Osteoblast (primary cell): ENCODE data around the gene NEK5. TPM values are rescaled to one million over a fixed set of nuclear protein-coding genes. Genes with fewer than 3 reads are reported as not detected.

Source experiments
- DNase-seq: peaks from one replicate; pipeline ENCODE4 v3.0.0; 2011; ENCODE audit warnings: low spot score, mixed read lengths; ENCODE audit not compliant: insufficient read length; ENCODE audit errors: missing footprints
- H2AFZ ChIP-seq: 2 replicates; pipeline ENCODE4 v1.6.0; 2011; ENCODE audit warnings: mild to moderate bottlenecking, low read length
- H3K27ac ChIP-seq: 2 replicates; pipeline ENCODE4 v1.5.1; 2011; ENCODE audit warnings: mild to moderate bottlenecking, low read depth, low read length, moderate library complexity
- H3K27me3 ChIP-seq: 2 replicates; pipeline ENCODE4 v1.6.0; 2012; ENCODE audit warnings: mild to moderate bottlenecking, control low read depth, inconsistent platforms, low read length, moderate library complexity; ENCODE audit not compliant: insufficient read depth
- H3K36me3 ChIP-seq: 2 replicates; pipeline ENCODE4 v1.5.1; 2011; ENCODE audit warnings: mild to moderate bottlenecking, low read length, control low read depth, moderate library complexity; ENCODE audit not compliant: insufficient read depth
- H3K4me1 ChIP-seq: 2 replicates; pipeline ENCODE4 v1.5.1; 2011; ENCODE audit warnings: mild to moderate bottlenecking, low read length, control low read depth, moderate library complexity; ENCODE audit not compliant: insufficient read depth
- H3K4me2 ChIP-seq: 2 replicates; pipeline ENCODE4 v1.6.0; 2011; ENCODE audit warnings: mild to moderate bottlenecking, low read length; ENCODE audit not compliant: insufficient read depth
- H3K4me3 ChIP-seq: fragments of 200-600 bp; sonication (generic); 3 replicates; pipeline ENCODE4 v1.5.1; 2012; ENCODE audit warnings: mild to moderate bottlenecking, low read length, inconsistent platforms; ENCODE audit not compliant: insufficient read depth
- H3K79me2 ChIP-seq: 2 replicates; pipeline ENCODE4 v1.6.0; 2012; ENCODE audit warnings: mild to moderate bottlenecking, low read length, control low read depth, inconsistent platforms; ENCODE audit not compliant: insufficient read depth
- H3K9me3 ChIP-seq: 2 replicates; pipeline ENCODE4 v1.5.1; 2011; ENCODE audit warnings: low read depth, low read length, control low read depth
- H4K20me1 ChIP-seq: 2 replicates; pipeline ENCODE4 v1.6.0; 2012; ENCODE audit warnings: mild to moderate bottlenecking, low read length, control low read depth; ENCODE audit not compliant: insufficient read depth
- CTCF ChIP-seq: IDR thresholded peaks from 2 replicates; pipeline ENCODE4 v1.5.1; 2011; ENCODE audit warnings: mild to moderate bottlenecking, low read depth, low read length, moderate library complexity; ENCODE audit errors: extremely low read depth
- total RNA-seq: library from RNA; depleted of rRNA; stranded (reverse); fragments of >200 nt; gene quantifications from 2 replicates; pipeline ENCODE4 v1.2.3, GENCODE V29; 2012

Gene NEK5
- total RNA-seq, 1 donor: 0.36 TPM

- H3K4me3 ChIP-seq: no peak overlapping the region
- no peaks in the 10 kb centered on the region for H3K9me3 ChIP-seq
- H3K79me2 ChIP-seq: peaks cover 6% of the 10 kb centered on the region
- DNase-seq: no peak
- TF ChIP-seq CTCF: no peak
- H3K27me3 ChIP-seq: no peaks in the 10 kb centered on the region
- no peak overlapping the region for H2AFZ ChIP-seq
- no peak overlapping the region for H3K27ac ChIP-seq
- H4K20me1 ChIP-seq: peaks cover 3% of the 10 kb centered on the region
- H3K4me1 ChIP-seq: no peaks in the 10 kb centered on the region
- no peak overlapping the region for H3K4me2 ChIP-seq
- peaks cover 17% of the 10 kb centered on the region for H3K36me3 ChIP-seq
Measured at GRCh38 chr13:52029569-52029968, 99.3 kb downstream of the NEK5 start.

GRCh38 chr13:52027832-52028231, 101.0 kb downstream of the NEK5 start:
- Histone ChIP-seq H3K27me3 (no peaks in the 10 kb centered on the region), H3K79me2 (peaks cover 8% of the 10 kb centered on the region), H3K4me1 (no peaks in the 10 kb centered on the region), H3K4me3 (no peak overlapping the region), H3K36me3 (peaks cover 33% of the 10 kb centered on the region), H2AFZ (no peak overlapping the region), H3K27ac (no peak overlapping the region), H3K4me2 (no peak overlapping the region), H3K9me3 (no peaks in the 10 kb centered on the region), H4K20me1 (peaks cover 3% of the 10 kb centered on the region)
- no peak for TF ChIP-seq CTCF
- no peak for DNase-seq

GRCh38 chr13:52026246-52026626, 102.6 kb downstream of the NEK5 start:
- H3K27ac ChIP-seq: no peak overlapping the region
- TF ChIP-seq CTCF: no peak
- no peak overlapping the region for H3K4me3 ChIP-seq
- peaks cover 38% of the 10 kb centered on the region for H3K36me3 ChIP-seq
- H3K4me2 ChIP-seq: no peak overlapping the region
- no peaks in the 10 kb centered on the region for H3K27me3 ChIP-seq
- H2AFZ ChIP-seq: no peak overlapping the region
- H3K4me1 ChIP-seq: no peaks in the 10 kb centered on the region
- H3K79me2 ChIP-seq: peaks cover 10% of the 10 kb centered on the region
- no peaks in the 10 kb centered on the region for H3K9me3 ChIP-seq
- no peak for DNase-seq
- H4K20me1 ChIP-seq: peaks cover 7% of the 10 kb centered on the region

GRCh38 chr13:52025475-52026245, 103.2 kb downstream of the NEK5 start:
- Histone ChIP-seq H3K79me2 (peaks cover 10% of the 10 kb centered on the region), H3K4me3 (no peak overlapping the region), H3K9me3 (no peaks in the 10 kb centered on the region), H3K27me3 (no peaks in the 10 kb centered on the region), H3K4me2 (no peak overlapping the region), H3K4me1 (no peaks in the 10 kb centered on the region), H2AFZ (no peak overlapping the region), H3K27ac (no peak overlapping the region), H3K36me3 (peaks cover 41% of the 10 kb centered on the region), H4K20me1 (peaks cover 7% of the 10 kb centered on the region)
- TF ChIP-seq CTCF: no peak
- no peak for DNase-seq
